Endothelial cell (in vitro differentiated cells): ENCODE data around the gene GNAQ. TPM values are rescaled to one million over a fixed set of nuclear protein-coding genes. Genes with fewer than 3 reads are reported as not detected.

Source experiments
- DNase-seq: peaks from one replicate; pipeline ENCODE4 v3.0.0; 2021; ENCODE audit warnings: low spot score
- H3K27ac Mint-ChIP-seq: one replicate; pipeline ENCODE4 v1.8.0; 2021; ENCODE audit warnings: mixed read lengths, inconsistent platforms; ENCODE audit not compliant: unreplicated experiment
- H3K27me3 Mint-ChIP-seq: one replicate; pipeline ENCODE4 v1.8.0; 2021; ENCODE audit warnings: mild to moderate bottlenecking, moderate library complexity, mixed read lengths, inconsistent platforms; ENCODE audit not compliant: unreplicated experiment
- H3K36me3 Mint-ChIP-seq: one replicate; pipeline ENCODE4 v1.8.0; 2021; ENCODE audit warnings: mild to moderate bottlenecking, low read depth, mixed read lengths, inconsistent platforms; ENCODE audit not compliant: unreplicated experiment
- H3K4me1 Mint-ChIP-seq: one replicate; pipeline ENCODE4 v1.8.0; 2021; ENCODE audit warnings: mild to moderate bottlenecking, mixed read lengths, inconsistent platforms; ENCODE audit not compliant: unreplicated experiment
- H3K4me3 Mint-ChIP-seq: one replicate; pipeline ENCODE4 v1.8.0; 2021; ENCODE audit warnings: mild to moderate bottlenecking, mixed read lengths, inconsistent platforms; ENCODE audit not compliant: unreplicated experiment
- H3K9me3 Mint-ChIP-seq: one replicate; pipeline ENCODE4 v1.8.0; 2021; ENCODE audit warnings: mixed read lengths, inconsistent platforms; ENCODE audit not compliant: unreplicated experiment
- CTCF ChIP-seq: fragments of 200-600 bp; sonication (generic); IDR thresholded peaks from one replicate; pipeline ENCODE4 v1.5.0; 2021; ENCODE audit warnings: antibody characterized with exemption; ENCODE audit not compliant: unreplicated experiment
- total RNA-seq: library from RNA; stranded (reverse); fragmentation: NEBNext Ultra II Directional; extraction: Animal tissue kit (Norgen Biotek cat#: 25700); gene quantifications from one replicate; pipeline ENCODE4 v1.2.1, GENCODE V29; 2021; ENCODE audit not compliant: unreplicated experiment

The GNAQ gene
- total RNA-seq, 1 donor from 2014 or later = 94.6 TPM

DNA sequence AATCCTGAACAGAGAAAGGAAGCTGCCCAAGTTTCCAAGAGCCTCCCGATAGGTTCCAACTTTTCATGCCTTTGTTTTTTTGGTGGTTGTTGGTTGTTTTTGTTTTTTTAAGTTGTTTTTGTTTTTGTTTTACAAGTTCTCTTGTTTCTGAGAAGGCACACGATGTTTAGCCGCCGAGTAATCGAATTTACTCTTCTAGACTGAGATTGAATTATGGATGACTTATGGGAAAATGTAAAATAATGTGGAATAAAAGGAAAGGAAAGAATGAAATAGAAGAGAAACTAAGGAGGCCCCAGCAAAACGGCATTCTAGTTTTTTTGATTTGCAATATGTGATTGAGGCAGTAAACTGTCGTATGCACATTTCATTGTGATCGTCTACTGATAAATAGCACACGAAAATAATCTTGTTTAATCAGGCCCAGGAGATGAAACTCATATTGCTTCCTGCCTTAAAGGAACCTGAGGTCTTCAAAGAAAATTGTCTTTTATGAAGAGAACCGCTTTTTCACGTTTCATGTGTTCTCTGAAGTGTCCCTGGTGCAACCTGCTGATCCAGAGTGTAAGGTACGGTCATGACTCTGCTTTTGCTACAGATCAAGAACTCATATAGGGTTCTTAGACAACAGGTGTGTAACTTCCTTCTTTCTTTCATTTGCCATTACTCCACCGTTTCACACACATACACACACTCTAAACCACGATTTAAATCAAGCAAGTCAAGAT, 1.3 kb upstream of the GNAQ start:
- no peak for TF ChIP-seq CTCF
- Mint-ChIP-seq H3K36me3 (peaks cover 15% of the 10 kb centered on the region), H3K27ac (peak overlapping the region; percentile 100), H3K9me3 (no peaks in the 10 kb centered on the region), H3K27me3 (peaks cover 19% of the 10 kb centered on the region), H3K4me1 (peaks cover 52% of the 10 kb centered on the region), H3K4me3 (peak overlapping the region; percentile 97)
- DNase-seq = no peak

- peaks cover 52% of the 10 kb centered on the region for H3K4me1 Mint-ChIP-seq
- peak; percentile 86 for DNase-seq
- H3K27ac Mint-ChIP-seq = peak overlapping the region; percentile 100
- H3K36me3 Mint-ChIP-seq = peaks cover 15% of the 10 kb centered on the region
- H3K4me3 Mint-ChIP-seq = peak overlapping the region; percentile 97
- H3K27me3 Mint-ChIP-seq = peaks cover 19% of the 10 kb centered on the region
- no peak for TF ChIP-seq CTCF
- no peaks in the 10 kb centered on the region for H3K9me3 Mint-ChIP-seq
Measured at GRCh38 chr9:78031893-78032729, 500 bp upstream of the GNAQ start.

DNA sequence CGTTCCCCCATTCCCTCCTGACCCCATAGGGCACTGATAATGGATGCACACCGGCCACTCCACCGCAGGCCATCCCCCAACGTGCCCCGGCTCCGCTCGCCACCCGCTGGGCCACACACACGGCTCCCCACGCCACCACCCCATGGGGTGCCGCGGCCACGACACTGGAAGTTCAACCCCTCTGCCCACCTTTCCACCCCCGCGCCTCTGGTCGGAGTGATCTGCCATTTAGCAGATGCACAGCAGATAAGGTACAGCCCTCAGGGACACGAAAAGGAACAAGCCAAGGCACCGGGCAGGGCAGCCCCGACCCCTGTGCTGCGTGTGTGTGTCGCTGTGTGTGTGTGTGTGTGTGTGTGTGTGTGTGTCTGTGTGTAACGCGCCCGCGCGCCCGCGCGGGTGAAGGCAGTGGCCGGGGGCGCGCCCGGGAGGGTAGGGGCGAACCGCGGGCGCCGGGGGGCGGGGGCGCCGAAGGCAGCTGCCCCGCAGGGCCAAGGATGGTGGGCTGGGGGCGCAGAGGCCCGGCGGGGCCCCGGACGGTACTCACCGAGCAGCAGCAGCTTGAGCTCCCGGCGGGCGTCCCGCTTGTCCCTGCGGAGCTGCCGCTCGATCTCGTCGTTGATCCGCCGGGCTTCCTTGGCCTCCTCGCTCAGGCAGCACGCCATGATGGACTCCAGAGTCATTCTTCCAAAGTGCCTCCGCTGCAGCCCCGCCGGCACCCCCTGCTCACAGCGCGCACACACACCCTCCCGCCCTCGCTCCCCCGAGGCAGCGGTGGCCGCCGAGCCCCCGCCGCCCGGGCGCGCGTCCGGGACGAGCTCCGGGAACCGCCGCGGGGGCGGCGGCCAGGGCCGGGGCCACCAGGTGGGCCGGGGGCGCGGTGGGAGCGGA, 813 bp downstream of the GNAQ start:
- Mint-ChIP-seq H3K4me3 (peak overlapping the region; percentile 100), H3K27me3 (peaks cover 19% of the 10 kb centered on the region), H3K36me3 (peaks cover 15% of the 10 kb centered on the region), H3K9me3 (no peaks in the 10 kb centered on the region), H3K4me1 (peaks cover 58% of the 10 kb centered on the region), H3K27ac (peak overlapping the region; percentile 80)
- peak; percentile 58 for DNase-seq
- TF ChIP-seq CTCF = no peak

- no peak for DNase-seq
- no peak for TF ChIP-seq CTCF
- peaks cover 15% of the 10 kb centered on the region for H3K36me3 Mint-ChIP-seq
- peak overlapping the region; percentile 100 for H3K4me3 Mint-ChIP-seq
- H3K4me1 Mint-ChIP-seq = peaks cover 60% of the 10 kb centered on the region
- H3K9me3 Mint-ChIP-seq = no peaks in the 10 kb centered on the region
- H3K27me3 Mint-ChIP-seq = peaks cover 19% of the 10 kb centered on the region
- H3K27ac Mint-ChIP-seq = peak overlapping the region; percentile 80
Measured at GRCh38 chr9:78030296-78030552, 1.4 kb downstream of the GNAQ start.
